Measurements from ENCODE around the gene CKS2.

The CKS2 gene

DNA sequence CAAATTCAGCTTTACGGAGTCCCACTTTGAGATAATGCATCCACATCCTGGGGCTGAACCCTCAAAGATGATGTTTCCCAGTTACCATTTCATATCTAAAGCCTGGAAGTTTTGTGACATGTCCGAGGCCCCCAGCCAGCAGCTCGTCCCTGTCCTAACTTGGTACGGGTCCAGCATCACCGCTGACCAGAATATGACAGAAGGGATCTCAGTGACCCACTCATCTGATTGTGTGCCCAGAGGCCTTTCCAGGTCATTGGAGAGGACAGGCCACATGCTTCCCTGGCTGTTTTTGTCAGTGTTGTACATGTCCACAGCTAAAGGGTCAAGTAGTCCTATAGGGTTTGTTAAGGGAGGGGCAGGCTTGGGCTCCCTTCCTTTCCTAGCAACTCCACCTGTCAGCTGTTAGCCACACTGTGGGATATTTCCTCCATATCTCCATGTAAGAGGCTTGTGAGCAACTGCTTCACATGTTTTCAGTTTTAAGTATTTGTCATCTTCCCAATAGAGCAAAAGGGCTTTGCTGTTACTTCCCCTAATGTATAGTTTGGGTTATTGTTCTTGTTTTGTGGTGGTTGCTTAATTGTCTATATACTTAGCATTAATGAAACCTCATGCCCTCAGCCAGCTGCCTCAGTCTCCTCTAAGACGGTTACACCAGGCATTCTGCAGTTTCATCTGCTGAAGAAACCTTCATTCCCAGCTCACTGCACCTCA lies 40.7 kb downstream of the CKS2 start:
- no peak for DNase-seq

DNA sequence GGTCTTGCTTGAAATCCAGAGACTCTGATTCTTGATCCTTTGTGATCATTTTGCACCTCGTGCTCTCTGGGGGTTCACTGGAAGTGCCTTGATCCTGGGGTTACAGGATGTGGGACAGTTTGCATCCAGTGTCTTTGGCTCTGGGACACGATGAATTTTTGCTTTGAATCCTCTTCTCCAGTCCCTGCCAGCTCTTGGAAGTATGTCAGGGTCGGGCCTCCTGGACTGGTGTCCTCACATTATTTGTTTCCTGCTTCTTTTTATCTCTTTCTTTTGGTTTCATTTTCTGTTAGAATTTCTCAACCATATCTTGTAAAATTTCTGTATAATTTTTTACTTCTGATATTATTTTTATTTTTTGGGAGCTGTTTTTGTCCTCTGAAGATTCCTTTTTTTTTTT lies 41.5 kb downstream of the CKS2 start:
- DNase-seq = no peak

DNA sequence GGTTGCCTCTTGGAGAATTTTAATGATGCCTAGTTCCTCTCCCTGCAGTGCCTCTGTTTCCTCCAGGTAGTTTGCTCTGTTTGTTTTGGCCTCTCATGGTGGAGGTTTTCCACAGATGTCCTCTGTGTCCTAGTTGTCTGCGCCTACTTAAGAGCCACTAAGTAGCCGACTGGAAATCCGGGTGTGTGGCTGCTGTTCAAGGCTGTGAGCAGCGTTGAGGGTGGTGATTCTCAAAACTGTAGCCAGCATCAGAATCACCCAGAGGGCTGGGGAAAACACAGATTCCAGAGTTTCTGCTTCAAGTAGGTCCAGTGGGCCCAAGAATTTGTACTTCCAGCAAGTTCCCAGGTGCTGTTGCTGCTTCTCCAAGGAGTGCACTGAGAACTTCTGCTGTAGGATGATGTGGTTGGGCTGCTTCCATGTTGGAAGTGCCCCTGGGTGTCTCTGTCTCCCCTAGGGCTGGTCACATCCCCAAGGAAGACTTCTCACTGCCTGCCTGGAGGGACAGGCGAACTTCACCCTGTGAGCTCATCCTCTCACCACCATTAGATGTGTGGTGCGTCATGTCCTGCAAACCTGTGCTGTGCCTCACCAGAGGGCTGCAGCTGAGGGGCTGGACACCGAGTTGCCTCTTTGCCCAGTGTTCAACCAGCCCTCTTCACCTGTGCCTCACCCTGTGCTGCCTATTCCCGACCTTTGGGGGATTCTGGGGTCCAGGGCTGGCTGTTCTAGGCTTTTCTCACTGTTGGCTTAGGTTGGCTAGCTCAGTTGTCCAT lies 42.1 kb downstream of the CKS2 start:
- no peak for DNase-seq

DNA sequence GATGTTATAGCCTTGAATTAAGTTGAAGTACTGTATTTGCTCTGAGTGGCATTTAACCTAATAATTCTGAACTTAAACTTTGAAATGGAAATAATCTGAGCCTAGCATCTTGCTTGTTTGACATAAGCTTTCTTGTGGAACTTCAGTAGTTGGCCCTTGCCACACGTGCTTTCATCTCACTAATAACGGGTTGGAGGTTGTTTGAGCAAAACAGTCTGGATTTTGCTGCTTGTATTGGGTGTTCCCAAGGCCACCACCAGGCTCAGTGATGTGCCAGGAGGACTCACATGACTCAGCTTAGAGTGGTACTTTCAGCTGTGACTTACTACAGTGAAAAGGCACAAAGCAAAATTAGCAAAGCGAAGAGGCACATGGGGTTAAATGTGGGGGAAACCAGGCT lies 43.0 kb downstream of the CKS2 start:
- no peak for DNase-seq

DNA sequence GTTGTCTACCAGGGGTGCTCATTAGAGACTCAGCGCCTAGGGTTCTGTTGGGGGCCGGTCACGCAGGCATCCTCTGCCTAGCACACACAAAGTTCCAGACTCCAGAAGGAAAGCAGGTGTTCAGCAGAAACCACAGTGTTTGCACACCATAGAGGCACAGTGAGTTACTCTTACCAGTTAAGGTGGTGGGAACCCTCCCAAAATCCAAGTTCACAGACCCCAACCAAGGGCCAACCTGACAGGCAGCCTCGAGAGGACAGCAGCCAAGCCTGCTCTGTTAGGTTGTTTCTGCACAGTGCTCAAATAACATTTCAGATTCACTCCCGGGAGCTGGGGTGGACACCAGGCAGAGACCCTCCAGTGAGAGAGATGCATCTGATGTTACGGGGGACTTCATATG lies 43.5 kb downstream of the CKS2 start:
- no peak for DNase-seq

DNA sequence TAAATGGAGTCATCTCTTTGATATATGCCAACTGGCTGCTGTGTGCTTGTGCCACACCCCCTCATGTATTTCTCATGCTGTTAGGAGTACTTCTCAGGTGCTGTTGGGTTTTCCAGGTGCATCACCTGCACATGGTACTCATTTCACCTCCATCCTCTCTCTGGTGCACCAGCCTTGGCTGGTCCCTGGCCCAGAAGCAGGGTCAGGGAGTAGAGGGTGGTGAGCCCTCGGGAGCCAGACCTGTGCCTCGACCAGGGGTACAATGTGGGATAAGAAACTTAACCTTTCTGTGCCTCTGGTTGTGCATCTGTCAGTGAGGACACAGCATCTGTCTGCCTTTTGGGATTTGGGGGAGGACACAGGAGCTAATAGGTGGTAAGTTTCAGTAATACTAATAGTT lies 45.8 kb downstream of the CKS2 start:
- no peak for DNase-seq

DNA sequence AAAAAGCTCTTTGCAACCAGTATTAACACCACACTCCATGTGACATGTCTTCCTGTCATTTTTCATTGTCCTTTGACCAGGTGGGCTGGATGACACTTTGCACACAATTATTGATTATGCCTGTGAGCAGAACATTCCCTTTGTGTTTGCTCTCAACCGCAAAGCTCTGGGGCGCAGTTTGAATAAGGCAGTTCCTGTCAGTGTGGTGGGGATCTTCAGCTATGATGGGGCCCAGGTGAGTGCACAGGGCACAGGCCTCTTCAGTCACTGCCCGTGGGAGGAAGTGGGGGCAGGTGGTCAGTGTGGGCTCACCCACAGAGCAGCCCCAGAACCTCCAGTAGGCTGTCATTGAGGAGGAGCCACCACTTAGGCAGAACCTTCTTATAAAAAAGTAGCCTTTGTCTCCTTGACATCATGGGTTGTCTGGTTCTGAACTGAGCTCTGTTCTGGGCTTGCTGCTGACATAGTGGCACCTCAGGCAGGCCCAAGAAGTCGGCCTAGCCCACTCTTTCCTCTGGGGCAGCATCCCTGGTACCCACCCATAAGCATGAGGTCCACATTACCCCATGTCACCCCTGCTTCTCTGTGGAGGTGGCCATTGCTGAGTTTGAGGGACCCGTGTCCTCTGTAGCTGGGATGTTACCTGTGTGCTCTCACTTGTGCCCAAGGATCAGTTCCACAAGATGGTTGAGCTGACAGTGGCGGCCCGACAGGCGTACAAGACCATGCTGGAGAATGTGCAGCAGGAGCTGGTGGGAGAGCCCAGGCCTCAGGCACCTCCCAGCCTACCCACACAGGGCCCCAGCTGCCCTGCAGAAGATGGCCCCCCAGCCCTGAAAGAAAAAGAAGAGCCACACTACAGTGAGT lies 46.6 kb downstream of the CKS2 start:
- no peak for DNase-seq

DNA sequence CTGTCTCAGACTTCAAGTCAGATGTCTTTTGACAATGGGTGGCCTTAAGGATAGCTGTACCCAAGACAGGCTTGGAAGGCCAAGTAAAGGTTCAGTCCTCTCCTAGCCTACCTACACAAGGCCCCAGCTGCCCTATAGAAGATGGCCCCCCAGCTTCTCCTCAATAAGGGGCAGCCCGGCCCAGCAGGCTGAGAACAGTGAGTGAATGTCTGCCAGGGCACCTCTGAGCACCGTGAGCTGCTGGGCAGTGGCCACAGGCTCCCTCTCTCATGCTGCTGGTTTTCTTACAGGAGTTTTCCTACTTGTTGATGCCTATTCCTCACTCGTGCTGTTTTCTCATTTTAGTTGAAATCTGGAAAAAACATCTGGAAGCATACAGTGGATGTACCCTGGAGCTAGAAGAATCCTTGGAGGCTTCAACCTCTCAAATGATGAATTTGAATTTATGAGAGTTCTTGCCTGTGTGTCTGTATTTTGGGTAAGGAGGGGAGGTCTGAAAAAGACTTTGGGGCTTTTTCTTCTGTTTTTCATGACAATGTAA lies 47.5 kb downstream of the CKS2 start:
- no peak for DNase-seq

DNA sequence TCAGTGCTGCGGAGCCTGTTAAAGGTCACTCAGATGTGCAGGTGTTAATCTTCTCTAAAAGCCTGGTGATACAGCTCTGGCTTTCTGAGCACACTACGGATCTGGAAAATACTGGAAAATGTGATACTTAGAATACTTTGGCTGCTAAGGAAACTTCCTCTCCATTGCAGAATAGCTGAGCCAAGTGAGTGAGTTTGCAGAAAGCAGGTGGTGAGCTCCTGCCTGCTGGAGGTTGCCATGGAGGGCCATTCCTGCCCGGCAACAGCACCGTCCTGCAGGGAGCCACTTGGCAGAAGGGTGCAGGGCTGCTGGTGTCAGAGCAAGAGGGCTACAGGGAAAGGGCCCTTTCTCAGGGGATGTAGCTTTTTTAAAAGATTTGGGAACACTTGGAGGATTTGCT lies 48.0 kb downstream of the CKS2 start:
- DNase-seq = no peak

DNA sequence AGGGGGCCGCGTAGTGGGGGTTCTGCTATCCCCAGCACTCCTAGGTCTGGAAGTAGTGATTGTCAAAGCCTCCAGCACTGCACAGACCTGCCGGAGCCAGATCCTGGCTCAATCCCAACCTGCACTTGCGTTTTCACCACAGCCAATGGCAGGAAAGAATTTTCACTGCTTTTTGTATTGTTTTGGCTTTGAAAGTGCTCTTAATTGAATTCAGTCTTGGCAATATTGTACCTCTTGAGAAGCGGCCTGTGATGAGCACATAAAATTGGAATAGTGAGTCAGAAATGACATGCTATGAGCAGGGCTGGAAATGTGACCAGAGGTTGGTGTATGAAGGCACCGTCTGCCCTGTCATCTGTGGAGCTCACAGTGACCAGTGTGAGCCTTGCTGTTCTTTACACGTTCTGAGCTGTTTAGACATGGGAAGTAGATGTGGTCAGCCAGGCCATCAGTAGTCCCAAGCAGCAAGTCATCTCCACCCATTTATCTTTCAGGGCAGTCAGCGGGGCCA lies 48.8 kb downstream of the CKS2 start:
- DNase-seq = peak; percentile 47

DNA sequence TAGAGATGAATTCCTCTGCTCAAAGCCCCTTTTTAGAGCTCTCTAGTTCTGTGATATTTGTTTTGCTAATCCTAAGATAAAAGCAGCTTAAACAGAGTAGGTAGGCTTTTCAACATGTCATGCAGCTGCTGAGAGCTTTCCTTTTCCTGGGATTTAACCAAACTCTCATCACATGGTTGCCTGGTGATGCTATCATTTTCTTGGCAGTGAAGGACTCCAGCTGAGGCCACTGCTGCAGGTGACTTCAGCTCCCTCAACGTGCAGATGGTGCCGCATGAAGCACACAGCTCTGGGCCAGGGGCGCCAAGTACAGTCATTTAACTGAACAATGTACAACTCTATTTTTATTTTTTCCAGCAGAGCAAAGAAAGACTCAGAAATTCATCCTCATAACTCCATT lies 49.5 kb downstream of the CKS2 start:
- no peak for DNase-seq

DNA sequence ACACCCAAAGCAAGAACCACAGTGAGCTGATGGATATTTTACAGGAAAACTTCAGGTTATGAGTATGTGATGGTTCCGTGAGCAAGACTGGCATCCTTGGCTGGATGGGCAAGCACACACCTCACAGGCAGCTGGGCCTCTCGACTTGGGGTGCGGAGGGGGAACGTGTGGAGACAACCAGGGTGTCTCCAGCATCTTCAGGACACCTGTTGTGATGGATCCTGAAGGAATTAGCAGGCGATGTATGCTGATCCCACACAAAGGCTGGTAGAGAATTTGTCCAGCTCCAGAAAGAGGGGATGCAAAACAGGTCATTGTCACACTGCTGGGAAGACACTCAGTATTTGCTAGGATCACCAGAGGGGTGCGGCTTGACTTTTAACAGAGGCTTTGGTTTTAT lies 50.0 kb downstream of the CKS2 start:
- DNase-seq = no peak

DNA sequence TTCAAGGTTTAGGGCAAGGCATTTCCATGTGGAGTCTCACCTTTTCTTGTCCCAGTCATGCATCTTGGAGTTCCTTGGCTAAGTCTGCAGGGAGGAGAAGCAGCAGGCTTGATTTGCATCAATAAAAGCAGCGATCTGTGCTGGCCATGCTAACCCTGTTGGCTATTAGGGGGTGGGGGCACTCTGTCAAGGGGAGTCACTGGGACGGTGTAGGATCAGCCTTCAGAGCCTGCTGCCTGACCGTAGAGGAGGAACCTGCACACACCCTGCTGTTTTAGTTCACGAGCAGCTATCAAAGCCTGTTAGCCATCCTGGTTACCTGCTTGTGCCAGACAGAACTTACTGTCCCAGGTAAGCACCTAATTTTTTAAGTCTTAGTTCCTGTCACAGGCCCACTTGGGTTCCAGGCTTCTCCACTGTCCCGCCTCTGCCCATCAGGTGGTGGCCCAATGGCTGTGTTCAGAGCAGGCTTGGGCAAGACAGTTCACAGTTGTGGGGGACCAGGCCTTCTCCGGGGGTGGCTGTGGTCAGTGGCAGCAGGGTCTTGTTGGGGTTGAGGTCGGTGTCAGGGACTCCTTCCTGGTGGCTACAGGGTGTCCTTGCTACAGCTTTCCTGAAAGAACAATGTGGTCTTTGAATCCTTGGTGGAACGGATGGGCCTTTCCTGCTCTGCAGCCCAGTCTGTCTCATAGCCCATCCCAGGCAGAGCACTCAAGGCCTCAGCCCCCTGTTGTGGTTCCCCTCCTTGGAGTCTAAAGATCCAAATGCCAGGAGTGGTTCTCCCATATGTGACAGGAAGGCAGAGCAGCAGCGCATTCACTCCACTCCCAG lies 51.0 kb downstream of the CKS2 start:
- DNase-seq = peak; percentile 54

DNA sequence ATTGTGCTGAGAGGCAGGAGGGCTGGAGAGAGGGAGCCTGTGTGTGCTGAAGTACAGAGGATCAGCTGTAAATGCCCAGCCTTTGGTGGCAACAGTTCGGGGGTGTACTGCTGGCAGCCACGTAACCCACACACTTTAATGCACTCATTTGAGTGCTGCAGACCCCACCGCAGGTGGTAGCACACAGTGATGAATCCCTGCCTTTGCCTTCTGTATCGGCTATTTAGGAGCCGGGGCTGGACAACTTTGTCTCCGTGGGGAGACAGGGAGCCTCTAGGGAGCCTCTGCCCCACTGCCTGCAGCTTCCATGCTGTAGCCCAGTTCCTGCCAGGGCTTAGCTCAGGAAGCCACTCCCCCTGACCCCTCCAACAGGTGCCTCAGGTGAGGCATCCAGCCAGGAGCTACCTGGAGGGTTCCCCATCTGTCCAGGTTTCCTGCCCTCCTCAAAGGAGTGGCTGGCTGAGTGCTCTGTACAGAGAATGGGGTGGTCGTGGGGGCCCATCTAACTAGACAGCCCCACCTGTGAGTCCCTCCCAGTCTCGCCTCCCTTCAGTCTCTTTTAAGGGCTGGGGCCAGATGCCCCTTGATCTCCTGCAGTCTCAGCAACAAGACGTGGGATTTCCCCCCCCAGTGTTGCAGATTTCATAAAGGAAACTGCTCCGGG lies 51.8 kb downstream of the CKS2 start:
- DNase-seq = peak; percentile 51

DNA sequence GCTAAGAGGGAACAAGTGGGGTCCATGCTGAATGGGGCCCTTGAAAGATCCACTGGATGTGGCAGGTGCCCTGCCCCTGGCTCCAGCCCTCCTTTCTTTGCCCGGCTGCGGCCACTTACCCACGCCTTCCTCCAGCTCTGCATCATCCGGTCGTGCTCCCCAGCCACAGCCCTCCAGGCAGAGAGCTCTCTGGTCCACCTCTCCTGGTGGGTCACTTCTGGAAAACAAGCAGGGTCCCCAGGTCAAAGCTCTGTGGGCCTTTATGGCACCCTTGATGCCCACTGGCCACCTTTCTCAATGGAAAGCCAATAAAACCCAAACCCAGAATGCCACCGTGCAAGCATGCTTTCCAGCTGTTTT lies 52.3 kb downstream of the CKS2 start:
- DNase-seq = peak; percentile 48

DNA sequence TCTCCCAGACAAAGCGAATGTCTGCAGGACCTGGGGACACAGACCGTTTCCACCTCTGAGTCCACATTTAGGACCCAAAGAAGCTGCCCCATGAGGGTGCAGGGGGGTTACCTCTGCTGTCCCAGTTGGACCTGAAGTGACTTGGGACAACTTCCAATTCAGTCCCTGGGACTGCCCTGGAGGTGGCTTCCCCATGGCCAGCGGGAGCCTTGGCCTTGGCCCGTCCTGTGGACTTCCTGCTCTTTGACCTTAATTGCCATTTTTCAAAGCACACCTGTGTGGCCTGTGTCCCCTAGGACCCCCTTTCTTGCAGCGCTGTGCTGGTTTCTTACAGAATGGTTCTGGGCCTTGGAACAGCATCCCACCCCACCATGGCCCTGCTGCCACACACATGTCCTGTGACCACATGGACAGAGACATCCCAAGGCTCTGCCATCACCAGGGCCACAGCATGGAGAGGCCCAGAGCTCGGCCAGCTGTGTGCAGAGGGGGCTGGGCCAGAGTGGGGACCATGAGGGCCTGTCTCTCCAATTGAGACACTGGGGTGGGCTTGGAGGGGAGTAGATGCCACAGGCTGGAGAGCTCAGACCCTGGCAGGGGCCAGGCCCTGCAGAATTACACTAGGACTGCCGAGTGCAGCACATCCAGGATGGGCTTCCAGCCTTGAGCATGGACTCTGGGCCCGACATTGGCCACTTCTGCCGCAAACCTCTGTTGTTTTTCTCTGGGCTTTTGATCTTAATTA lies 53.1 kb downstream of the CKS2 start:
- peak; percentile 52 for DNase-seq

DNA sequence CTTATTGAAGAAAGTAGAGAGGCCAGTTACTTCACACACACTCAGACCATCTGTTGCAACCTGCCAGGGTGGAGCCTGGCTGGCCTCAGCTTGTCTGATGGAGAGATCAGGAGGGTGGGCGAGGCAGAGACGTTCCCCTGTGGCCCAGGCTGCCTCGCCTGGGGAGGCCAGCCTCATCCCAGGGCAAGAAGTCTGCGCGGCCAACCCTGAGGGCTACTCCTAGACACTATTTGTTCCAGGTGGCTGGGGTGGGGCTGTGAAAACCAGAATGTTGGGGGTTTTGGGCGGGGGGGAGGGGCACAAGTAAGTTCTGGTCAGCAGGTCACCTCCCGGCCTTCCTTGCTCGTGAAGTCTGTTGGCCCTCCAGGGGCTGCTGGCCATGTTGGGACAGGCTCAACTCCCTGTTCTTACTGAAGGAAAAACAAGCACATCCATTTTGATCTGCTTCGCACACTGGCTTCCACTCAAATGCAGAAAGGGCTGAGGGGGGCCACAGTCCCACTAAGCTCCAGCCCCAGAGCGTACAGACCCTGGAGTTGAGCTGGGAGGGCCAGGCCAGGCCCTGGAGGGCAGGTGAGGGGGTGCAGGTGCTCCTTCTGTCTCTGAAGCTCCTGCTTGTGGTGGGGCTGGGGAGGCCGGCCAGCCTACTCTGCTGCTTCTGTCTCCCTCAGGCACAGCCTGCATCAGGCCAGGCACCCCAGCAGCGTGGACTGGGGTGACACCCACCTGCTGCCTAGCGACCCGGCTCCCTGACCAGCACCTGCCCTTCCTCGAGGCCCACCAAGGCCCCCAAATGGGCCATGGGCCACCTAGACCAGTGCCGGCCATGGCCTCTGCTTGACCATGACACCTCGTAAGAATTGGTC lies 53.9 kb downstream of the CKS2 start:
- peak; percentile 51 for DNase-seq

DNA sequence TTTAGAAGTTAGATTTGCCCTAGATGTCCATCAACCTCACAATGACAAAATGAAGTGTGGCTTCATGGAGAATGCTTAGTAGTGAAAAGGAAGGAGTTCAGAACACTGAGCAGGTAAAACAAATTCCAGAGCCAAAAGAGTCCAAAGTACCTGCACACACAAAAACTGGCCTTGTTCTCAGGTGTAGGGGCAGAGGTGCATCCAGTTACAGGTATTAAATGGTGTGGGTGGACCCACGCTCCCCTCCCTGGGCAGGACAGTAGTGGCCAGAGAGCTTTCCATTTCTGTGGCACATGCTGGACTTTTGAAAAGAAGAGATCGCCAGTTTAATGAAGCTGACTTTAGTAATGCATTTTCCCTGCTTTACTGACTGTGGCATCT lies 54.5 kb downstream of the CKS2 start:
- DNase-seq = peak; percentile 47
